GM23338 (cell line): ENCODE data around the gene ZSCAN30. TPM values are rescaled to one million over a fixed set of nuclear protein-coding genes. Genes with fewer than 3 reads are reported as not detected.

Source experiments
- ATAC-seq: fragments of 200-7000 bp; cut with Tn5 transposase; 3 replicates; pipeline ENCODE4 v1.9.1; 2020
- DNase-seq: peaks from one replicate; pipeline ENCODE4 v3.0.0-alpha.2; 2015; ENCODE audit warnings: low spot score
- H2AFZ ChIP-seq: fragments of 200-600 bp; sonication (generic); 2 replicates; pipeline ENCODE4 v1.8.0; 2016; ENCODE audit warnings: antibody characterized with exemption, mild to moderate bottlenecking, moderate library complexity
- H3F3A ChIP-seq: fragments of 200-600 bp; sonication (generic); replicated peaks from 2 replicates; pipeline ENCODE4 v1.8.0; 2017; ENCODE audit warnings: antibody characterized with exemption, mixed run types, low read depth
- H3K27ac ChIP-seq: fragments of 200-600 bp; sonication (generic); 2 replicates; pipeline ENCODE4 v1.6.1; 2016; ENCODE audit warnings: low read depth
- H3K27me3 ChIP-seq: fragments of 200-600 bp; sonication (generic); 2 replicates; pipeline ENCODE4 v1.8.0; 2016; ENCODE audit warnings: mild to moderate bottlenecking, mixed run types, moderate library complexity; ENCODE audit not compliant: insufficient read depth
- H3K36me3 ChIP-seq: fragments of 200-600 bp; sonication (generic); 2 replicates; pipeline ENCODE4 v1.8.0; 2016; ENCODE audit warnings: mild to moderate bottlenecking; ENCODE audit not compliant: insufficient read depth
- H3K4me1 ChIP-seq: fragments of 200-600 bp; sonication (generic); 2 replicates; pipeline ENCODE4 v1.8.0; 2016; ENCODE audit warnings: mild to moderate bottlenecking, moderate library complexity; ENCODE audit not compliant: insufficient read depth
- H3K4me2 ChIP-seq: fragments of 200-600 bp; sonication (generic); 2 replicates; pipeline ENCODE4 v1.7.1; 2017; ENCODE audit warnings: mixed run types
- H3K4me3 ChIP-seq: fragments of 200-600 bp; sonication (generic); 2 replicates; pipeline ENCODE4 v1.6.1; 2016; ENCODE audit warnings: mixed run types
- H3K79me2 ChIP-seq: fragments of 200-600 bp; sonication (generic); replicated peaks from 2 replicates; pipeline ENCODE4 v1.8.0; 2017; ENCODE audit warnings: mild to moderate bottlenecking; ENCODE audit not compliant: insufficient read depth
- H3K9me2 ChIP-seq: fragments of 200-600 bp; sonication (generic); 2 replicates; pipeline ENCODE4 v1.8.0; 2017; ENCODE audit not compliant: insufficient read depth
- H4K20me1 ChIP-seq: fragments of 200-600 bp; sonication (generic); replicated peaks from 2 replicates; pipeline ENCODE4 v1.8.0; 2017; ENCODE audit warnings: mild to moderate bottlenecking; ENCODE audit not compliant: insufficient read depth
- H3K27ac Mint-ChIP-seq: 2 replicates; pipeline ENCODE4 v1.8.0; 2020; ENCODE audit warnings: inconsistent platforms, mild to moderate bottlenecking, moderate library complexity, mixed read lengths
- H3K27me3 Mint-ChIP-seq: 3 replicates; pipeline ENCODE4 v1.8.0; 2022; ENCODE audit warnings: low read depth, mild to moderate bottlenecking, moderate library complexity, mixed read lengths, inconsistent platforms; ENCODE audit not compliant: insufficient read depth, poor library complexity
- H3K36me3 Mint-ChIP-seq: 3 replicates; pipeline ENCODE4 v1.8.0; 2021; ENCODE audit warnings: low read depth, mild to moderate bottlenecking, inconsistent platforms, moderate library complexity, mixed read lengths
- H3K4me1 Mint-ChIP-seq: 3 replicates; pipeline ENCODE4 v1.8.0; 2020; ENCODE audit warnings: mild to moderate bottlenecking, inconsistent platforms, mixed read lengths
- H3K4me3 Mint-ChIP-seq: 3 replicates; pipeline ENCODE4 v1.8.0; 2021; ENCODE audit warnings: moderate library complexity, mild to moderate bottlenecking, inconsistent platforms, mixed read lengths
- H3K9me3 Mint-ChIP-seq: 3 replicates; pipeline ENCODE4 v1.8.0; 2020; ENCODE audit warnings: moderate library complexity, mild to moderate bottlenecking, inconsistent platforms, mixed read lengths
- CREB1 ChIP-seq: fragments of 250-450 bp; sonication (Bioruptor Pico); IDR thresholded peaks from 2 replicates; pipeline ENCODE4 v1.5.0; 2020; ENCODE audit warnings: low read depth, mild to moderate bottlenecking, moderate library complexity
- EZH2phosphoT487 ChIP-seq: fragments of 200-600 bp; sonication (generic); IDR thresholded peaks from one replicate; pipeline ENCODE4 v1.8.1; 2018; ENCODE audit warnings: antibody characterized with exemption; ENCODE audit not compliant: unreplicated experiment
- JUNB ChIP-seq: IDR thresholded peaks from one replicate; pipeline ENCODE4 v1.6.1; 2016; ENCODE audit warnings: antibody characterized with exemption; ENCODE audit not compliant: unreplicated experiment
- POLR2AphosphoS5 ChIP-seq: IDR thresholded peaks from 2 replicates; pipeline ENCODE4 v1.6.1; 2016; ENCODE audit warnings: antibody characterized with exemption, low read depth
- STAT1 ChIP-seq: IDR thresholded peaks from one replicate; pipeline ENCODE4 v1.6.1; 2016; ENCODE audit warnings: antibody characterized with exemption; ENCODE audit not compliant: unreplicated experiment
- ZNF114 ChIP-seq: fragments of 250-450 bp; sonication (Bioruptor Pico); IDR thresholded peaks from 2 replicates; pipeline ENCODE4 v1.5.0; 2020; ENCODE audit warnings: mild to moderate bottlenecking, moderate library complexity
- polyA plus RNA-seq: library from polyadenylated mRNA; unstranded; fragments of >200 nt; fragmentation: Nextera tagmentation; extraction: Ambion mirVana; gene quantifications from 2 replicates; pipeline ENCODE4 v1.2.1, GENCODE V29; 2016
- total RNA-seq: library from RNA; depleted of rRNA; stranded (reverse); fragments of >200 nt; shearing (Covaris generic); gene quantifications from 2 replicates; pipeline ENCODE4 v1.2.3, GENCODE V29; 2014
- TF ChIP-seq, protein P1 (sequence below), 2 experiments: fragments of 200-600 bp in 1 of 2; sonication (generic) in 1 of 2; conservative IDR thresholded peaks; 2 replicates each; pipeline versions ENCODE4 v1.5.1 to v1.6.1; 2016 to 2017; ENCODE audit warnings: antibody characterized with exemption in 2 of 2, low read depth in 2 of 2, mild to moderate bottlenecking in 2 of 2, moderate library complexity in 1 of 2
- TF ChIP-seq, protein P2 (sequence below): IDR thresholded peaks from one replicate; pipeline ENCODE4 v1.6.1; 2018; ENCODE audit warnings: antibody characterized with exemption; ENCODE audit not compliant: unreplicated experiment
- TF ChIP-seq, protein P3 (sequence below): IDR thresholded peaks from 2 replicates; pipeline ENCODE4 v1.6.1; 2016; ENCODE audit warnings: antibody characterized with exemption

Gene ZSCAN30
- total and polyA plus RNA-seq, 2 experiments from 2014 or later: 12.3 to 21.8 TPM

DNA sequence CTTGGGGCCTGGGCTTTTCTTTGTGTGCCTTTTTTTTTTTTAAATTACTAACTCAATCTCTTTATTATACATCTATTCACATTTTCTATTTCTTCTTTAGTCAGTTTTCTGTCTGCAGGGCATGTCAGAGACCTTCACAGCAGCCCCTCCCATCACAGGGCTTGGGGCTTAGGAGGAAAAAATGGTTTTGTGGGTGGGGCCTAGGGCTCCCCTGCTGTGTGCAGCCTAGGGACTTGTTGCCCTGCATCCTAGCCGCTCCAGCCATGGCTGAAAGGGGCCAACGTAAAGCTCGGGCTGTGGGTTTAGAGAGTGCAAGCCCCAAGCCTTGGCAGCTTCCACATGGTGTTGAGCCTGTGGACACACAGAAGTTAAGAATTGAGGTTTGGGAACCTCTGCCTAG is 13.8 kb downstream of the ZSCAN30 start:
- ATAC-seq (peak; percentile 57), DNase-seq (peak; percentile 39)
- Mint-ChIP-seq H3K9me3 (peaks cover 47% of the 10 kb centered on the region), H3K4me1 (no peaks in the 10 kb centered on the region), H3K36me3 (peaks cover 38% of the 10 kb centered on the region), H3K27me3 (peaks cover 2% of the 10 kb centered on the region), H3K4me3 (no peak overlapping the region), H3K27ac (no peak overlapping the region)
- H4K20me1 ChIP-seq: no peaks in the 10 kb centered on the region
- H3K4me2 ChIP-seq: no peak overlapping the region
- peaks cover 4% of the 10 kb centered on the region; the same call in 1 of the 2 replicates for H3K4me1 ChIP-seq
- H3K4me3 ChIP-seq: no peak overlapping the region
- 0 out of 2 replicates have a peak, but pooled peaks cover 4% of the 10 kb centered on the region for H3K36me3 ChIP-seq
- no peaks in the 10 kb centered on the region for H3K27me3 ChIP-seq
- H3K9me2 ChIP-seq: 0 out of 2 replicates have a peak, but pooled peaks cover 3% of the 10 kb centered on the region
- H2AFZ ChIP-seq: no peak overlapping the region
- no peaks in the 10 kb centered on the region; the same call in 1 of the 2 replicates for H3K79me2 ChIP-seq
- TF ChIP-seq, protein P1, sequence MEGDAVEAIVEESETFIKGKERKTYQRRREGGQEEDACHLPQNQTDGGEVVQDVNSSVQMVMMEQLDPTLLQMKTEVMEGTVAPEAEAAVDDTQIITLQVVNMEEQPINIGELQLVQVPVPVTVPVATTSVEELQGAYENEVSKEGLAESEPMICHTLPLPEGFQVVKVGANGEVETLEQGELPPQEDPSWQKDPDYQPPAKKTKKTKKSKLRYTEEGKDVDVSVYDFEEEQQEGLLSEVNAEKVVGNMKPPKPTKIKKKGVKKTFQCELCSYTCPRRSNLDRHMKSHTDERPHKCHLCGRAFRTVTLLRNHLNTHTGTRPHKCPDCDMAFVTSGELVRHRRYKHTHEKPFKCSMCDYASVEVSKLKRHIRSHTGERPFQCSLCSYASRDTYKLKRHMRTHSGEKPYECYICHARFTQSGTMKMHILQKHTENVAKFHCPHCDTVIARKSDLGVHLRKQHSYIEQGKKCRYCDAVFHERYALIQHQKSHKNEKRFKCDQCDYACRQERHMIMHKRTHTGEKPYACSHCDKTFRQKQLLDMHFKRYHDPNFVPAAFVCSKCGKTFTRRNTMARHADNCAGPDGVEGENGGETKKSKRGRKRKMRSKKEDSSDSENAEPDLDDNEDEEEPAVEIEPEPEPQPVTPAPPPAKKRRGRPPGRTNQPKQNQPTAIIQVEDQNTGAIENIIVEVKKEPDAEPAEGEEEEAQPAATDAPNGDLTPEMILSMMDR (conservative IDR thresholded peaks at IDR 0.05; ENCODE audit: low read depth in 2 of 2): no peak
- no peak overlapping the region for H3K27ac ChIP-seq
- H3F3A ChIP-seq: no peaks in the 10 kb centered on the region

DNA sequence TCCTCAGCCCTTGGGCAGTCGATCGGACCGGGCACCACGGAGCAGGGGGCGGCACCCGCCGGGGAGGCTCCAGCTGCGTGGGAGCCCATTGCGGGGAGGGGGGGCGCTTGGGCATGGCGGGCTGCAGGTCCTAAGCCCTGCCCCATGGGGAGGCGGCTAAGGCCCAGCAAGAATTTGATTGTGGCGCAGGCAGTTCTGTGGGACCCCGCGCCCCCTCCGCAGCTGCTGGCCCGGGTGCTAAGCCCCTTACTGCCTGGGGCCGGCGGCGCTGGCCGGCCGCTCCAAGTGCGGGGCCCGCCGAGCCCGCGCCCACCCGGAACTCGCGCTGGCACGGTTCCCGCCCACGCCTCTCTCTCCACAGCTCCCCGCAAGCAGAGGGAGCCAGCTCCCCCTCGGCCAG is 18.4 kb downstream of the ZSCAN30 start:
- H2AFZ ChIP-seq: no peak overlapping the region
- H3K9me2 ChIP-seq: peaks cover 12% of the 10 kb centered on the region; the same call in 1 of the 2 replicates
- Mint-ChIP-seq H3K4me1 (no peaks in the 10 kb centered on the region), H3K4me3 (no peak overlapping the region), H3K27me3 (peaks cover 10% of the 10 kb centered on the region), H3K27ac (no peak overlapping the region), H3K9me3 (peaks cover 47% of the 10 kb centered on the region), H3K36me3 (peaks cover 45% of the 10 kb centered on the region)
- H3F3A ChIP-seq: no peaks in the 10 kb centered on the region
- H3K4me3 ChIP-seq: no peak overlapping the region
- H3K27ac ChIP-seq: no peak overlapping the region
- H3K4me2 ChIP-seq: no peak overlapping the region
- H3K79me2 ChIP-seq: no peaks in the 10 kb centered on the region
- ATAC-seq (no peak), DNase-seq (no peak)
- H3K4me1 ChIP-seq: peaks cover 3% of the 10 kb centered on the region; the same call in 1 of the 2 replicates
- H3K27me3 ChIP-seq: peaks cover 11% of the 10 kb centered on the region; the same call in 1 of the 2 replicates
- H3K36me3 ChIP-seq: no peaks in the 10 kb centered on the region; the same call in 1 of the 2 replicates
- no peaks in the 10 kb centered on the region for H4K20me1 ChIP-seq
- TF ChIP-seq, protein P2, sequence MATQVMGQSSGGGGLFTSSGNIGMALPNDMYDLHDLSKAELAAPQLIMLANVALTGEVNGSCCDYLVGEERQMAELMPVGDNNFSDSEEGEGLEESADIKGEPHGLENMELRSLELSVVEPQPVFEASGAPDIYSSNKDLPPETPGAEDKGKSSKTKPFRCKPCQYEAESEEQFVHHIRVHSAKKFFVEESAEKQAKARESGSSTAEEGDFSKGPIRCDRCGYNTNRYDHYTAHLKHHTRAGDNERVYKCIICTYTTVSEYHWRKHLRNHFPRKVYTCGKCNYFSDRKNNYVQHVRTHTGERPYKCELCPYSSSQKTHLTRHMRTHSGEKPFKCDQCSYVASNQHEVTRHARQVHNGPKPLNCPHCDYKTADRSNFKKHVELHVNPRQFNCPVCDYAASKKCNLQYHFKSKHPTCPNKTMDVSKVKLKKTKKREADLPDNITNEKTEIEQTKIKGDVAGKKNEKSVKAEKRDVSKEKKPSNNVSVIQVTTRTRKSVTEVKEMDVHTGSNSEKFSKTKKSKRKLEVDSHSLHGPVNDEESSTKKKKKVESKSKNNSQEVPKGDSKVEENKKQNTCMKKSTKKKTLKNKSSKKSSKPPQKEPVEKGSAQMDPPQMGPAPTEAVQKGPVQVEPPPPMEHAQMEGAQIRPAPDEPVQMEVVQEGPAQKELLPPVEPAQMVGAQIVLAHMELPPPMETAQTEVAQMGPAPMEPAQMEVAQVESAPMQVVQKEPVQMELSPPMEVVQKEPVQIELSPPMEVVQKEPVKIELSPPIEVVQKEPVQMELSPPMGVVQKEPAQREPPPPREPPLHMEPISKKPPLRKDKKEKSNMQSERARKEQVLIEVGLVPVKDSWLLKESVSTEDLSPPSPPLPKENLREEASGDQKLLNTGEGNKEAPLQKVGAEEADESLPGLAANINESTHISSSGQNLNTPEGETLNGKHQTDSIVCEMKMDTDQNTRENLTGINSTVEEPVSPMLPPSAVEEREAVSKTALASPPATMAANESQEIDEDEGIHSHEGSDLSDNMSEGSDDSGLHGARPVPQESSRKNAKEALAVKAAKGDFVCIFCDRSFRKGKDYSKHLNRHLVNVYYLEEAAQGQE: no peak
- TF ChIP-seq, protein P1 (conservative IDR thresholded peaks at IDR 0.05; ENCODE audit: low read depth in 2 of 2): no peak
- TF ChIP-seq STAT1 (no peak), JUNB (no peak), POLR2AphosphoS5 (no peak), CREB1 (no peak), EZH2phosphoT487 (no peak), ZNF114 (CRISPR knock-in tag) (no peak)
- TF ChIP-seq, protein P3, sequence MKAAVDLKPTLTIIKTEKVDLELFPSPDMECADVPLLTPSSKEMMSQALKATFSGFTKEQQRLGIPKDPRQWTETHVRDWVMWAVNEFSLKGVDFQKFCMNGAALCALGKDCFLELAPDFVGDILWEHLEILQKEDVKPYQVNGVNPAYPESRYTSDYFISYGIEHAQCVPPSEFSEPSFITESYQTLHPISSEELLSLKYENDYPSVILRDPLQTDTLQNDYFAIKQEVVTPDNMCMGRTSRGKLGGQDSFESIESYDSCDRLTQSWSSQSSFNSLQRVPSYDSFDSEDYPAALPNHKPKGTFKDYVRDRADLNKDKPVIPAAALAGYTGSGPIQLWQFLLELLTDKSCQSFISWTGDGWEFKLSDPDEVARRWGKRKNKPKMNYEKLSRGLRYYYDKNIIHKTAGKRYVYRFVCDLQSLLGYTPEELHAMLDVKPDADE: no peak
